GM18858 (cell line): Measurements from ENCODE around the gene HCK.
"Not testable (repeated sequence)": the region's sequence is repeated elsewhere in the genome, so short reads cannot be mapped to it uniquely, and the experiment has no call there.

Experiments used
- ATAC-seq: cut with Tn5 transposase; IDR thresholded peaks from one replicate; pipeline ENCODE4 v1.9.1; 2021; ENCODE audit not compliant: unreplicated experiment

Gene HCK

DNA sequence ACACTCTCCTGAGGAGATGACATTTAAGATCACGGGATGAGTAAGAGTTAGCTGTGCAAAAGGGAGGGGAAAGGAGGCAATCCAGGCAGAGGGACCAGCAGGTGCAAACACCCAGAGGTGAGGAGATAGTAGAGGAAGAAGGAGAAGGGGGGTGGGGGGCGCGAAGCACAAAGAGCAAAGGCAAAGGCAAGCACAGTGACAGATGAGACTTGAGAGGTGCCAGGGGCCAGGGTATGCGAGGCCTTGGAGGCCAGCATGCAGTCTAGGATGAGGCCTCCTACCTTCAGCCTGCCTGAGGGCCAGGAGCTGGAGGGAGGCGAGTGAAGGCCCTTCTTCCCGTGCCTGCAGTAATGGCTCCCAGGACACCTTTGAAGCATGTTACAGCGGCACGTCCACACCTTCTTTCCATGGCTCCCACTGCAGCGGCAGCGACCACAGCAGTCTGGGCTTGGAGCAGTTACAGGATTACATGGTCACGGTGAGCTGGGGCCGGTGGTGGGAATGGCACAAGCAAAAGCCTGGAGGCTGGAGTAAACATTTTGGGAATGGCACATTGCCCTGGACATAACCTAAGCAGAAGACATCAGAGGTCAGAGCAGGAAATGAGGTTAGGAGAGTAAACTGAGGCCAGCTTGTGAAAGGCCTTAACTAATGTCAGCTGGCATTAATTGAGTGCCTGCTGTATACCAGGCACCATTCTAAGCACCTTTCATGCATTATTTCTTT lies 23.2 kb upstream of the HCK start:
- no peak for ATAC-seq

GRCh38 chr20:32029561-32029960 lies 22.5 kb upstream of the HCK start:
- no peak for ATAC-seq

GRCh38 chr20:32031007-32031958 lies 20.8 kb upstream of the HCK start:
- ATAC-seq, result no peak

DNA sequence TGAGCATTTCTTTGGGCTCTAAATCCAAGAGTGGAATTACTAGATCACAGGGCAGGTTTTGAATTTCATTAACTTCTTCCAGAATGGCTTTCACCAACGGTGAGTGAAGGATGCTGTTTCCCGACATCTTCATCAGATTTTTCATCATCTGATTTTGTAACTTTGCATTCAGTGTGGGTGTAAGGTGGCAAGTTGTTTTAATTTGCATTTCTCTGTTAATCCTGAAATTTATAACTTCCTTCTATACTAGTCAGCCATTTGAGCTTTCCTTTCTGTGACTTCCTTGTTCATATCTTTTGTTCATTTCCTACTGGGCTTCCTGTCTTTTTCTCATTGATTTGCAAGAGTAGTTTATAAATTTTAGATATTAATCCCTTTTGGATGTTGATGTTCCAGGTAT lies 18.7 kb upstream of the HCK start:
- ATAC-seq, result no peak

DNA sequence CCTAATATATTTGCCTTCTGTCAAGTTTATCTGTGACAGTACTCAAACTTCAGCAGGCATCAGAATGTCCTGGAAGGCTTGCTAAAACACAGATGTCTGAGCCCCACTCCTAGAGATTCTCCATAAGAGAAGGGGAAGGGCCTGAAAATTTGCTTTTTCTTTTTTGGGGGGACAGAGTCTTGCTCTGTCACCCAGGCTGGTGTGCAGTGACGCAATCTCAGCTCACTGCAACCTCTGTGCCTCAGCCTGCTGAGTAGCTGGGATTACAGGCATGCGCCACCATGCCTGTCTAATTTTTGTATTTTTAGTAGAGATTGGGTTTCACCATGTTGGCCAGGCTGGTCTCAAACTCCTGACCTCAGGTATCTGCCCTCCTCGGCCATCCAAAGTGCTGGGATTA lies 18.3 kb upstream of the HCK start:
- not testable (repeated sequence) for ATAC-seq

- no peak for ATAC-seq
These were observed 17.2 kb upstream of the HCK start for GRCh38 chr20:32034581-32035425.

- ATAC-seq, result no peak
These were observed 16.6 kb upstream of the HCK start for GRCh38 chr20:32035426-32035779.

- no peak for ATAC-seq
These were observed 15.8 kb upstream of the HCK start for GRCh38 chr20:32036252-32036651.

DNA sequence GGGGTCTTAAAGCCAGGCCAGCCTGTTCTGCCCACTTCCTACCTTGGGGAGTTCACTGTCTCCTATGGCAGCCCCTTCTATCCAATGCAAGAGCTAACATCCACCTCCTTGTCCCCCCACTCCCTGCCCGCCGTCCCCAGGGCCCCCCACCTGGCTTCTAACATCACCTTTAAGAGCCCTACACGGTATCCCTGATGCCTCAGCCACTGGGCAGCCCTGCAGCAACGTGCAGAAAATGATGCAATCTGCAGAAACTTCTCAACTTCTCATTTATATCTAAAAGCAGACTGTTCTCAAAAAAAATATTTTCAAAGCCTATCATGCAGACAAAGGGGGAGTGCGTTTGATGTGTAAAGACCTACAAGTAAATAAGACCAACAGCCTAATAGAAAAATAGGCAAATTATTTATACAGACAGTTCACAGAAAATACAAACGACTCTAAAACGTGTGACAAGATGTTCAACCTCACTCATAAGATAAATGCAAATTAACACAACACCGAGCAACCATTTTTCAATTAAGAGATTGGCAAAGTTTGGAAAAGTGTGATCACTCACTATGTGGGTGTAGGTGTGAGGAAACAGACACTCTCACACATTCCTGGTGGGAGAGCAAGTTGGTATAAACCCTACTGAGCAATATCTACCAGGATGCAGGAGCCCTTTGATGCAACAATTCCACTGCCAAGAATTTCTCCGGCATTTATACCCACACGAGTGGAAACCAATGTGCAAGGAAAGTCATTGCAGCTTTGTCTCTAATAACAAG lies 15.1 kb upstream of the HCK start:
- no peak for ATAC-seq

DNA sequence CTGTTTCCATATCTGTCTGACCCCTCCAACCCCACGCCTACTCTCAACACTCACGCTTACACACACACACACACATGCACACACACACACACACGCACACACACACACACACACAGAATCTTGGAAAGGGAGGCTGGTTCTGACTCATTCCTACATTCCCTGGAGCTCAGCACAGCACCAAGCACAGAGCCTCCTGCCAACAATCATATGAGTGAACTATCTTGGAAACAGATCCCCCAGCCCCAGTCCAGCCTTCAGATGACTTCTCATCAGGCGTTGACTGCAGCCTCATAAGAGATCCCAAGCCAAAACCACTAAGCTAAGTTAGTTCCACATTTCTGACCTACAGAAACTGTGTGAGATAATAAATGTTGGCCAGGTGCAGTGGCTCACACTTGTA lies 14.1 kb upstream of the HCK start:
- ATAC-seq, result no peak

GRCh38 chr20:32040142-32040953 lies 11.7 kb upstream of the HCK start:
- peak; percentile 52 for ATAC-seq

DNA sequence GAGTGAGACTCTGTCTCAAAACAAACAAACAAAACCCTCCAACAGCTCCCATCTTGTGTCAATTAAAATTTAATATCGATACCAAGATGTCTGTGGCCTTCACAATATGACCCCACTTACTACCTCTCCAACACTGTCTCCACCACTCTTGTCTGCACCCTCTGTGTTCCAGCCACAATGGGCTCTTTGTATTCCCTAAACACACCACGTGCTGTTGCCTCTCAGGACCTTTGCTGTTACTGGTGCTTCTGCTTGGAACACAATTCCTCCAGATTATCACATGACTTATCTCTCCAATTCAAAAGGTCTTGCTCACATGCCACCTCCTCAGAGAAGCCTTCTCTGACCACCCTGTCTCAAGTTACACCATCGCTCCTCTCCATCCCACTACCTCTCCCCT lies 6.0 kb upstream of the HCK start:
- no peak for ATAC-seq

GRCh38 chr20:32050324-32050841 lies 1.7 kb upstream of the HCK start:
- ATAC-seq, result no peak

DNA sequence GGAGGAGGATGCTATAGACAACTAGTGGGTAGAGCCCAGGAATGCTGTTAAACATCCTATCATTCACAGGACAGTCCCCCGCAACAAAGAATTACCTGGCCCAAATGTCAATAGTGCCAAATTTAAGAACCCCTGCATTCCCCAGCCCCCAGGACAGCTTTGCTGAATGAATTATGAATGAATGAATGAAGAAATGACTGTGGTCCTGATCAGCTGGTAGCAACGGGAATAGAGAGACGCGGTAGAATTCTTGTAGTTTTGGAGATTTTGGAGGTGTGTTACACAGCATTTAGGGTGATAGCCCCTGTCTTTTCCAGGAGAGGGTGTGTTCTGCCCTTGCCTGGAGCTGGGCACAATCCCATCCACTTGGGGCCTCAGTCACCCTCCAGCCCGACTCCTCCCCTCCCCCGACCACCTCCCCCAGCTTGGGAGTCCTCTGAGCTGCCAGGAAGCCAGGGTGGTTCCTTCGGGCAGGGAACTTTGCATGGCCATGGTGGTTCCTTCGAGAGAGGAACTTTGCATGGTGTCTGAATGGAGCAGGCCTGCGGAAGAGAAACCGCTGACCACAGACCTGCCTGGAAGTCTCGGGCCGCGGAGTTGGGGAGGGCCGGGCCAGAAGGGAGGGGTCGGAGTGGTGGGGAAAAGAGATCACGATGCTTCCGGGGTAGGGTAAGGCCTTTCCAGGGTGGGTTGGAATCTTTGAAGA lies 1.0 kb upstream of the HCK start:
- no peak for ATAC-seq

DNA sequence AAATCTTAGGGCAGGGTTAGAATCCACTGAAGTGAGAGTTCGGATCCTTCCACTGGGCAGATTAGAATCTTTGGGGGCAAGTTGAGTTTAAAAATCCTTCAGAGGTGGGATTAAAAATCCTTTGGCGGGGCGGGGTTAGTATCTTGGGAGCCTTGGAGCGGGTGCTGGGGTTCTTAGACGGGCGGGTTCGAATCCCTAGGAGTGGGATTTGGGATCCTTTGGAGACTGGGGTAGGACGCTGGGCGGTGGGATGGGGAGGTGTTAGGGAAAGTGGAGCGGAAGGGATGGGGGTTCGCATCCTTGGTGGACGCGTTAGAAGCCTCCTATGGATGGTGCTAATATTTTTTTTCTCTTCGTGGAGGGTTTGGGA lies 337 bp upstream of the HCK start:
- ATAC-seq, result no peak

DNA sequence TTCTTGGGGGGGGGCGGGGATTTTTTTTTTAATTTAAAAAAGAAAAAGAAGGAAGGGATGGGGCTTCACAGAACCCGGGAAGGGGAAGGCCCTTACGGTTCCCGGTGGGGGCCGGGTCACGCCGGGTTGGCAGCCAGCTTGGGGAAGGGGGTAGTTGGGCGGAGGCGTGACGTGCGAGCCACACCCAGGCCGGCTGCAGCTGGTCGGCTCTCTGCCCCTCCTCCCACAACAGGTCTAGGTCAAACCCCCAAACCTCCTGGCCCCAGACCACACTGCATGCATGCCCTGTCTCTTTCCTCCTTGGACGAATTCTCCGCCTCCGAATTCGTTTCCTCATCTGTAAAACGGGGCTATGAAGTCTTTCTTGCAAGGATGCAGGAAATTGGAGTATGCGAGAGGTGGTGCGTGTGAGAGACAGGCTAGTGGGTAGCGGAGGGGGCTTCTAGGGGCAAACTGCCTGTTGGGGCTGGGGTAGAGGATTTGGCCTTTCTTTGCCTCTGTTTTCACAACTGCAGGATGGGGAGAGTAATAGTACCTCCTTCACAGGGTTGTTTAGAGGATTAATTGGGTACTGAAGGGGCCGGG lies 828 bp downstream of the HCK start:
- ATAC-seq, result no peak

DNA sequence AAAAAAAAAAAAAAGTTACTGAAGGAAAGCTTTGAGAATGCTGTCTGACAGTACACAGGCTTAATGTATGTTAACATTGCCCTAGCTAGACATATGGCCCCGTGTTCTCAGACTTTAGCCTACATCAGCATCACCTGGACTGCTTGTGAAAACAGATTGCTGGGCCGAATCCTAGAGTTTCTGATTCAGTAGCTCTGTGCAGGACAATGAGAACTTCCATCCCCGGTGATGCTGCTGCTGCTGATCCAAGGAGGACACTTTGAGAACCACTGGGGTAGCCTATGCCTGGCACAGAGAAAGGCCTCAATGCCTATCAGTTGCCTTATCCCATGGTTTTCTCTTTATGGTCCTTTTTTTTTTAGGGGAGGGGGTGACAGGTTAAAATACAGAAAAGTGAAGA lies 1.6 kb downstream of the HCK start:
- ATAC-seq, result no peak

- no peak for ATAC-seq
These were observed 4.9 kb downstream of the HCK start for GRCh38 chr20:32056708-32057483.
